Activated naive CD4-positive, alpha-beta T cell treated with anti-CD3 and anti-CD28 coated beads, Interleukin-2, amount 50 U/mL, for 16 hours (primary cell): ENCODE data around the gene EFCAB12.

ENCODE experiments used
- DNase-seq: peaks from one replicate; pipeline ENCODE4 v3.0.0-alpha.2; 2020

Gene EFCAB12

GRCh38 chr3:129428376-129429079, at the start of gene EFCAB12:
EFCAB12 (minus strand) TSS chr3:129428636; CDS start chr3:129428488, 148 bp downstream.
- DNase-seq: peak; percentile 90

DNA sequence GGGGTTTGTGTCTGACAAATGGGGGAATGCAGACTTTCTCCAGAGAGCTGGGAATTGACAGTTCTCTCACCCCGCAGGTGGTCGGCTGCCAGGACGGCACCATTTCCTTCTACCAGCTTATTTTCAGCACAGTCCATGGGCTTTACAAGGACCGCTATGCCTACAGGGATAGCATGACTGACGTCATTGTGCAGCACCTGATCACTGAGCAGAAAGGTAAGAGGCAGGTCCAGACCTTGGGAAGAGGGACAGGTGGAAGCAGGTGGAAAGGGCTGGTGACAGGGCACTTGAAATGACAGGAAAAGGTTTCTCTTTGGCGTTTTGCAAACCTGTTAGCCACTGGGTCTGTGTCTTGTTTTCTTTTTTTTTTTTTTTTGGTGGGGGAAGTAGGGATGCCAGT, 48.1 kb upstream of the EFCAB12 start:
- no peak for DNase-seq

DNA sequence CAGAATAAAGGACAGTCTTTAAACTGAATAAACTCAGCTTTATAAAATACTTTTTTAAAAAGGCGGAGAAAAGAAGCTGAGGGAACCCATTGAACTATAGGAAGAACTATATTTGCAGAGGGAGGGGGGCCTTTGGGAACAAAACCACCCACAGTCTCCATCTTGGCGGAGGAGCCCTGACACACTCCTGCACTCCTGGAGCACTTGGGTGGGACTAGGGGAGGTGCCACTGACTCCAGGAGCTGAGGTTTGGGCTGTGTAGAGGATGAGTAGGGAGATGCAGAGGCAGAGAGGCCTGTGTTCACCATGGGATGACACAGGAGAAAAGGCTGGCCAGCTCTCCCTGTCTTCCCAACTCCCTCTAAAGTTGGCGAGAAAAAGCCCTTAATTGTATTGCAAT, 47.4 kb upstream of the EFCAB12 start:
- DNase-seq: no peak

DNA sequence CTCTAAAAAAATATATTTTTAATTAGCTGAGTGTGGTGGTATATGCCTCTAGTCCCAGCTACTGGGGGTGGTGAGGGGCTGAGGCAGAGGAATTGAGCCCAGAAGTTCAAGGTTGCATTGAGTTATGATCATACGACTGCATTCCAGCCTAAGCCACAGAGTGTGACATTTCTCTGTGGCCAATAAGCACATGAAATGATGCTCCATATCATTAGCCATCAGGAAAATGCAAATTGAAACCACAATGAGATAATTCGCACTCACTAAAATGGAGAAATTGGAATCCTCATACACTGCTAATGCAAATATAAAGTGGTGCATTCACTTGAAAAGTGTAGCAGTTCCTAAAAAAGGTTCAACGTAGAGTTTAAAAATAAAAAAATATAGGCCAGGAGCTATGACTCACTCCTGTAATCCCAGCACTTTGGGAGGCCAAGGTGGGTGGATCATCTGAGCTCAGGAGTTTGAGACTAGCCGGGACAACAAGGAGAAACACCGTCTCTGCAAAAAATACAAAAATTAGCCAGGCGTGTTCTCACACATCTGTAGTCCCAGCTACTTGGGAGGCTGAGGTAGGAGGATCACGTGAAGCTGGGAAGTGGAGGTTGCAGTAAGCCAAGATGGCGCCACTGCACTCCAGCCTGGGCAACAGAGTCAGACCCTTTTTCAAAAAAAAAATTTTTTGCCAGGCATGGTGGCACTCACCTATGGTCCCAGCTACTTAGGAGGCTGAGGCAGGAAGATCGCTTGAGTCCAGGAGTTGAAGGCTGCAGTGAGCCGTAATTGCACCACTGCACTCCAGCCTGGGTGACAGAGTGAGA, 46.8 kb upstream of the EFCAB12 start:
- no peak for DNase-seq

GRCh38 chr3:129473769-129474152, 45.3 kb upstream of the EFCAB12 start:
- no peak for DNase-seq

GRCh38 chr3:129473067-129473768, 44.8 kb upstream of the EFCAB12 start:
- DNase-seq: no peak

DNA sequence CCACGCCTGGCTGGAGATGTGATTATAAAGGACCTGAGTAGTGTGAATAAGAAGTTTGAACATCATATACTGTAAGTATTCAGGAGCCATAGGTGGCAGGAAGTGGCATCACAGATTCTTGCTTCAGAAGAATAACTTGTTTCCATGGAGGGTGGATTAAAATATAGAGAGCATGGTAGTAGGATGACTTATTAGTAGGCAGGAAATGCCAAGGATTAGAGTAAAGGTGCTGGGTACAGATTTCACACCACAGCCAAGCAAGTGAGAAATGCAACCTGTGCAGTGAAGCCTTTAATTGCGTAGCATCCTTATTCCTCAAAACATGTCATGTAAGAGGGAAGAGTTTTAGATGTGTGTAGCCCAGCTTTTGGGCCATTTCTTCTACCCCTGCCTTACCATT, 42.4 kb upstream of the EFCAB12 start:
- no peak for DNase-seq

GRCh38 chr3:129469026-129469425, 40.6 kb upstream of the EFCAB12 start:
- DNase-seq: no peak

- no peak for DNase-seq
Observed at GRCh38 chr3:129467932-129468331, 39.5 kb upstream of the EFCAB12 start.

GRCh38 chr3:129463716-129464115, 35.3 kb upstream of the EFCAB12 start:
- no peak for DNase-seq

GRCh38 chr3:129463094-129463493, 34.7 kb upstream of the EFCAB12 start:
- no peak for DNase-seq

- DNase-seq: no peak
Observed at GRCh38 chr3:129462361-129462968, 34.0 kb upstream of the EFCAB12 start.

GRCh38 chr3:129461461-129462146, 33.2 kb upstream of the EFCAB12 start:
- DNase-seq: no peak

DNA sequence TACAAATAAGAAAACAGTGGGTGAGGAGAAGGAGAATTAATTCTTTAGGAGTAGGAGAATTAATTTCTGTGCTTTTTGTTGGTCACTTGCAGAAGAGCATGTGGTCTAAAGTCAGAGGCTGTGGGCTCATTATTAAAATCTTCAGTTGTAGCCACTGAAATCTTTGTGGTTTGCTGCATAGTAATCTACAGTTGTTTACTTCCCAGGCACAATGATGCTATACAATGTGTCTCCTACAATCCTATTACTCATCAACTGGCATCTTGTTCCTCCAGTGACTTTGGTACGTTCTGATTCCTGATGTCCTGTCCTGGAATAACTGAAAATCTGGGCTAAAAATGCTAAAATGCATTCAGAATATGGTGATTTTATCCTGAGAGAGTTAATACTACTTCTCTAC, 32.6 kb upstream of the EFCAB12 start:
- no peak for DNase-seq

DNA sequence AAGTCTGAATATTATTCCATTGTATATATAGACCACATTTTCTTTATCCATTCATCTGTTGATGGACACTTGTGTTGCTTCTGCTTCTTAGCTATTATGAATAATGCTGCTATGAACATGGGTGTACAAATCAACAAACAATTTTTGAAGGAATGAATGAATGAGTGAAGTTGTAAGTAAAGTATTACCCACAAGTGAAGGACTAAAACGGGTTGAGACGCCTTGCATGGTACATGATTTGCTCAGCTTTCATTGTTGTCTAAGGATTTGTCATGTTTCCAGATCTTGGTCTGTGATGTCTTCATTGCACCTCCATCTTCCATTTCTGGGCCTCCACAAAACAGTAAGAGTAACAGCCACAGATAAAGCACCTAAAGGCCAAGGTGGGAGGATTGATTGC, 32.1 kb upstream of the EFCAB12 start:
- no peak for DNase-seq

- DNase-seq: no peak
Observed at GRCh38 chr3:129460155-129460554, 31.7 kb upstream of the EFCAB12 start.

DNA sequence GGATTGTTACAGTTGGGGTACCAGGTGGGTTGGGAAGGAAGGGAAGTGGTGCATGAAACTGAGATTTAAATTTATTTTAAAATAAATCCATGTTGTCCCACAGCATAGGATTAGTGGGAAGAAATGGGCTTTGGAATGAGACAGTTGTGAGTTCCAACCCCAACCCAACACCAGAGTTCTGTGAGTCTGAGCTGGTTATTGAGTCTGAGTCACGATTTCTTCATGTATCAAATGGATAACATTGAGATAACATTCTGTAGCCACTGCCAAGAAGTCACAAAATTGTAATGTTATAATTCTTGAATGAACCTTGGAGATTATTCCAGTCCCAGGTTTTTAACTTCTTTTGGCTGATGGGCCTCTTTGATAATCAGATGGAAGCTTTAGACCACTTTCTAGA, 25.3 kb upstream of the EFCAB12 start:
- DNase-seq: no peak

GRCh38 chr3:129449279-129450115, 21.1 kb upstream of the EFCAB12 start:
- no peak for DNase-seq

DNA sequence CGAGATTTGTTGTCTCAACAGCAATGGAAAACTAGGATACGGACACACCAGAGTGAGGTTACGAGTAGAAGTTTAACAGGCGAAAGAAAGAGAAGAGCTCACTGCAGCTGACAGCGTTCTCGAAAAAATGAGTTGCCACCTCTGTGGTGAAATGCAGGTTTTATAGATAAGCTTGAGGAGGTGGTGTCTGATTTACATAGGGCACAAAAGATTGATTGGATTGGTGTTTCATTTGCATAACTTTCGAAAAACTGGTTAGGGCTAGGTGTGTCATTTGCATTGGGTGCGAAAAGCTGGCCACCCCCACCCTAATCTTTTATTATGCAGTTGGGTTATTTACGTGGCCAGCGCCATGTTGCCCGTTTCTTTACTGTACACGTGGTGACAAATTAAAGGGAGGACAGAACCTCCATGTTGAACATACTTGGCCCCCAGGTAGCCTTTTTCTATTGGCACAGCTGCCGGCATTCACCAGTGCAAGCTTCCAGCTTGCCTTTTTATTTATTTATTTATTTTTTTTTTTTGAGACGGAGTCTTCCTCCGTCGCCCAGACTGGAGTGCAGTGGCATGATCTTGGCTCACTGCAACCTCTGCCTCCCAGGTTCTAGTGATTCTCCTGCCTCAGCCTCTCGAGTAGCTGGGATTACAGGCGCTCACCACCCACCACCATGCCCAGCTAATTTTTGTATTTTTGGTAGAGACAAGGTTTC, 19.9 kb upstream of the EFCAB12 start:
- no peak for DNase-seq

GRCh38 chr3:129446926-129447325, 18.5 kb upstream of the EFCAB12 start:
- no peak for DNase-seq

DNA sequence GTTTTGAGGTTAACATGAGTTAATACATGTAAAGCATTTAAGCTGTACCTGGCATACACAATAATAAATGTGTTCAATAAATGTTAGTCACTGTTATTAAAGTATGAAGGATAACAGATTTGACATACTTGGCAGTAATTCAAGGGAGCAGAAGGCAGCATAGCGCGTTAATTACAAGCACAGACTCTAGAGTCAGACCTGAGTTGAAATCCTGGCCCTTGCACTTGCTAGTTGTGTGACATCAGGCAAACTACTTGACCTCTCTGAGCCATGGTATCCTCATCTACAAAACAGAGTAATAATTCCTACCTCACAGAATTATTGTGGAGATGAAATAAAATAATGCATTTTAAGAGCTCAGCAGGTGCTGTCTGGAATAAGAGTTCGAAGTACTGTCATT, 17.0 kb upstream of the EFCAB12 start:
- DNase-seq: no peak
